Stimulated activated memory B cell treated with anti-CD40 and anti-IgM and Interleukin-4, amounts not matched to agents 10 μg/mL and 1 μg/mL and 100 μg/mL, for 72 hours (primary cell): Measurements from ENCODE around the gene LBHD2.
"Not testable (repeated sequence)": the region's sequence is repeated elsewhere in the genome, so short reads cannot be mapped to it uniquely, and the experiment has no call there.

Experiments used
- ATAC-seq: fragments of 150-1000 bp; cut with Tn5 transposase; 2 replicates; pipeline ENCODE4 v1.10.0; 2021
- H3K27ac Mint-ChIP-seq: one replicate; pipeline ENCODE4 v1.8.0; 2022; ENCODE audit warnings: mild to moderate bottlenecking, mixed read lengths
- H3K27me3 Mint-ChIP-seq: one replicate; pipeline ENCODE4 v1.8.0; 2022; ENCODE audit warnings: mixed read lengths
- H3K36me3 Mint-ChIP-seq: one replicate; pipeline ENCODE4 v1.8.0; 2022; ENCODE audit warnings: mixed read lengths
- H3K4me1 Mint-ChIP-seq: one replicate; pipeline ENCODE4 v1.8.0; 2022; ENCODE audit warnings: mixed read lengths
- H3K4me3 Mint-ChIP-seq: one replicate; pipeline ENCODE4 v1.8.0; 2022; ENCODE audit warnings: mild to moderate bottlenecking, moderate library complexity, mixed read lengths
- H3K9me3 Mint-ChIP-seq: one replicate; pipeline ENCODE4 v1.8.0; 2022; ENCODE audit warnings: mixed read lengths

Gene LBHD2

GRCh38 chr14:103084021-103084919 lies at the start of gene LBHD2:
Gene LBHD2, plus strand, starts transcription at chr14:103084210. Its CDS starts 1,803 bp downstream, at chr14:103086013.
- H3K27ac Mint-ChIP-seq: no peak within 1 kb of the TSS
- peaks cover 6% of the 10 kb centered on the region for H3K4me1 Mint-ChIP-seq
- H3K4me3 Mint-ChIP-seq: no peak within 1 kb of the TSS
- H3K9me3 Mint-ChIP-seq: no peaks in the 10 kb centered on the region
- no peak for ATAC-seq
- H3K36me3 Mint-ChIP-seq: no peaks in the 10 kb centered on the region
- peaks cover 21% of the 10 kb centered on the region for H3K27me3 Mint-ChIP-seq

- no peaks in the 10 kb centered on the region for H3K27me3 Mint-ChIP-seq
- H3K4me3 Mint-ChIP-seq: no peak overlapping the region
- H3K9me3 Mint-ChIP-seq: no peaks in the 10 kb centered on the region
- no peak overlapping the region for H3K27ac Mint-ChIP-seq
- peaks cover 17% of the 10 kb centered on the region for H3K36me3 Mint-ChIP-seq
- no peak for ATAC-seq
- peaks cover 29% of the 10 kb centered on the region for H3K4me1 Mint-ChIP-seq
Observed at GRCh38 chr14:103041464-103041863, 42.5 kb upstream of the LBHD2 start.

GRCh38 chr14:103043257-103044015 lies 40.6 kb upstream of the LBHD2 start:
- no peak for ATAC-seq
- Mint-ChIP-seq H3K9me3 (no peaks in the 10 kb centered on the region), H3K4me3 (no peak overlapping the region), H3K36me3 (peaks cover 17% of the 10 kb centered on the region), H3K27ac (no peak overlapping the region), H3K27me3 (no peaks in the 10 kb centered on the region), H3K4me1 (peaks cover 31% of the 10 kb centered on the region)

GRCh38 chr14:103045371-103045869 lies 38.6 kb upstream of the LBHD2 start:
- peaks cover 17% of the 10 kb centered on the region for H3K36me3 Mint-ChIP-seq
- peak; percentile 87 for ATAC-seq
- H3K4me1 Mint-ChIP-seq: peaks cover 21% of the 10 kb centered on the region
- no peaks in the 10 kb centered on the region for H3K9me3 Mint-ChIP-seq
- peak overlapping the region; percentile 23 for H3K27ac Mint-ChIP-seq
- no peaks in the 10 kb centered on the region for H3K27me3 Mint-ChIP-seq
- H3K4me3 Mint-ChIP-seq: peak overlapping the region; percentile 73

GRCh38 chr14:103047453-103047852 lies 36.6 kb upstream of the LBHD2 start:
- ATAC-seq, H3K9me3 Mint-ChIP-seq, H3K27ac Mint-ChIP-seq, H3K36me3 Mint-ChIP-seq, H3K4me3 Mint-ChIP-seq, H3K27me3 Mint-ChIP-seq: not testable (repeated sequence)
- H3K4me1 Mint-ChIP-seq: peaks cover 25% of the 10 kb centered on the region

- no peak overlapping the region for H3K27ac Mint-ChIP-seq
- ATAC-seq: no peak
- H3K4me3 Mint-ChIP-seq: no peak overlapping the region
- H3K36me3 Mint-ChIP-seq: no peaks in the 10 kb centered on the region
- H3K9me3 Mint-ChIP-seq: no peaks in the 10 kb centered on the region
- peaks cover 35% of the 10 kb centered on the region for H3K4me1 Mint-ChIP-seq
- no peaks in the 10 kb centered on the region for H3K27me3 Mint-ChIP-seq
Observed at GRCh38 chr14:103050935-103051334, 33.1 kb upstream of the LBHD2 start.

GRCh38 chr14:103052407-103052806 lies 31.6 kb upstream of the LBHD2 start:
- Mint-ChIP-seq H3K9me3 (no peaks in the 10 kb centered on the region), H3K4me1 (peaks cover 35% of the 10 kb centered on the region), H3K36me3 (no peaks in the 10 kb centered on the region), H3K27me3 (no peaks in the 10 kb centered on the region), H3K4me3 (no peak overlapping the region), H3K27ac (no peak overlapping the region)
- ATAC-seq: no peak

GRCh38 chr14:103055695-103056094 lies 28.3 kb upstream of the LBHD2 start:
- Mint-ChIP-seq H3K9me3 (no peaks in the 10 kb centered on the region), H3K4me3 (peak overlapping the region; percentile 91), H3K27ac (peak overlapping the region; percentile 74), H3K27me3 (no peaks in the 10 kb centered on the region), H3K36me3 (no peaks in the 10 kb centered on the region), H3K4me1 (peaks cover 44% of the 10 kb centered on the region)
- ATAC-seq: no peak

GRCh38 chr14:103056322-103057027 lies 27.5 kb upstream of the LBHD2 start:
- H3K9me3 Mint-ChIP-seq: no peaks in the 10 kb centered on the region
- peaks cover 44% of the 10 kb centered on the region for H3K4me1 Mint-ChIP-seq
- peak overlapping the region; percentile 91 for H3K4me3 Mint-ChIP-seq
- no peak for ATAC-seq
- no peaks in the 10 kb centered on the region for H3K27me3 Mint-ChIP-seq
- H3K27ac Mint-ChIP-seq: peak overlapping the region; percentile 74
- H3K36me3 Mint-ChIP-seq: no peaks in the 10 kb centered on the region

- Mint-ChIP-seq H3K9me3 (no peaks in the 10 kb centered on the region), H3K4me3 (no peak overlapping the region), H3K4me1 (peaks cover 44% of the 10 kb centered on the region), H3K27me3 (no peaks in the 10 kb centered on the region), H3K27ac (no peak overlapping the region), H3K36me3 (no peaks in the 10 kb centered on the region)
- ATAC-seq: peak; percentile 27
Observed at GRCh38 chr14:103057028-103057371, 27.0 kb upstream of the LBHD2 start.

GRCh38 chr14:103057372-103058163 lies 26.4 kb upstream of the LBHD2 start, which contains the start of gene CDC42BPB:
Gene CDC42BPB, minus strand, starts transcription at chr14:103057549. Its CDS starts 376 bp downstream, at chr14:103057173.
- H3K27me3 Mint-ChIP-seq: no peaks in the 10 kb centered on the region
- H3K36me3 Mint-ChIP-seq: no peaks in the 10 kb centered on the region
- peak within 1 kb of the TSS; percentile 91 for H3K4me3 Mint-ChIP-seq
- no peaks in the 10 kb centered on the region for H3K9me3 Mint-ChIP-seq
- peak within 1 kb of the TSS; percentile 74 for H3K27ac Mint-ChIP-seq
- peaks cover 39% of the 10 kb centered on the region for H3K4me1 Mint-ChIP-seq
- peak; percentile 95 for ATAC-seq

GRCh38 chr14:103058164-103059055 lies 25.6 kb upstream of the LBHD2 start:
- ATAC-seq: no peak
- Mint-ChIP-seq H3K27ac (peak overlapping the region; percentile 20), H3K9me3 (no peaks in the 10 kb centered on the region), H3K4me3 (peak overlapping the region; percentile 67), H3K36me3 (no peaks in the 10 kb centered on the region), H3K27me3 (no peaks in the 10 kb centered on the region), H3K4me1 (peaks cover 34% of the 10 kb centered on the region)

GRCh38 chr14:103059556-103059955 lies 24.5 kb upstream of the LBHD2 start:
- Mint-ChIP-seq H3K36me3 (no peaks in the 10 kb centered on the region), H3K4me1 (peaks cover 28% of the 10 kb centered on the region), H3K4me3 (no peak overlapping the region), H3K9me3 (no peaks in the 10 kb centered on the region), H3K27ac (no peak overlapping the region), H3K27me3 (no peaks in the 10 kb centered on the region)
- no peak for ATAC-seq
